HG02852 (cell line): ENCODE results near the gene PRR19.

Source experiments
- ATAC-seq: cut with Tn5 transposase; IDR thresholded peaks from one replicate; pipeline ENCODE4 v1.9.1; 2021; ENCODE audit warnings: mild to moderate bottlenecking, moderate library complexity; ENCODE audit not compliant: unreplicated experiment

The PRR19 gene

GRCh38 chr19:42343344-42344110 lies 41.6 kb downstream of the PRR19 start:
- no peak for ATAC-seq

- no peak for ATAC-seq
Observed at GRCh38 chr19:42344336-42344893, 42.5 kb downstream of the PRR19 start.

- no peak for ATAC-seq
Observed at GRCh38 chr19:42345191-42345812, 43.4 kb downstream of the PRR19 start.

DNA sequence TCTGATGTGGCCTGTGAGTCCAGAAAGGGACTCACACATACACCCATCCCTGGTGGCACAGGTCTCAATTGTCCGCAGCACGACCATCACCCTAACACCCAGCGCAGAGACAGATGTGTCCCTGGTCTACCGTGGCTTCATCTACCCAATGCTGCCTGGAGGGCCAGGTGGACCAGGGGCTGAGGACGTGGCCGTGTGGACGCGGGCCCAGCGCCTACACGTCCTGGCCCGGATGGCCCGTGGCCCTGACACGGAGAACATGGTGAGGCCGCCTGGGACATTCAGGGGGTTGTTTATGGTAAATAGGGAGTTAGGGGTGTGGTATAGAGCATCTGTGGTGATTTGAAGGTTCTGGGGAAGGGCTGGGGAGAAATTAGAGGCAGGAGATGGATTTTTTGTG lies 46.3 kb downstream of the PRR19 start:
- ATAC-seq: no peak

- ATAC-seq: no peak
Observed at GRCh38 chr19:42349378-42350107, 47.6 kb downstream of the PRR19 start.

DNA sequence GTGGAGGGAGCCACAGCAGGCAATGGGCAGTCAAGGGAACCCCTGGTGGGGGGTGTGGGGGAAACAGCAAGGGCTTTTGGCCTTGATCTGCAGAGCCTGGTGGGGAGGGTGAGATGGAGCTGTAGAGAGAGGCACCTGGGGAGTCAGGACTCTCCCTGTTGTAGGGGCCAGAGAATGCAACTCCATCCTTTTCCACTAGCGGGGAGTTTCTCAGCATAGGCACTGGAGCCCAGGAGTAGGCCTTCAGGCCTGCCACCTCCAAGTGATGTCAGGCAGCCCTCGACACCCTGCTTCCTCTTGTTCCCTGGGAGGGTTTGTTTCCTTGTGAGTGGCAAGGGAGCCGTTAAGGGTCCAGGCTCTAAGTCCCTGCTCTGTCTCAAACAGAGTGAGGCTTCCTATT lies 48.5 kb downstream of the PRR19 start:
- no peak for ATAC-seq

DNA sequence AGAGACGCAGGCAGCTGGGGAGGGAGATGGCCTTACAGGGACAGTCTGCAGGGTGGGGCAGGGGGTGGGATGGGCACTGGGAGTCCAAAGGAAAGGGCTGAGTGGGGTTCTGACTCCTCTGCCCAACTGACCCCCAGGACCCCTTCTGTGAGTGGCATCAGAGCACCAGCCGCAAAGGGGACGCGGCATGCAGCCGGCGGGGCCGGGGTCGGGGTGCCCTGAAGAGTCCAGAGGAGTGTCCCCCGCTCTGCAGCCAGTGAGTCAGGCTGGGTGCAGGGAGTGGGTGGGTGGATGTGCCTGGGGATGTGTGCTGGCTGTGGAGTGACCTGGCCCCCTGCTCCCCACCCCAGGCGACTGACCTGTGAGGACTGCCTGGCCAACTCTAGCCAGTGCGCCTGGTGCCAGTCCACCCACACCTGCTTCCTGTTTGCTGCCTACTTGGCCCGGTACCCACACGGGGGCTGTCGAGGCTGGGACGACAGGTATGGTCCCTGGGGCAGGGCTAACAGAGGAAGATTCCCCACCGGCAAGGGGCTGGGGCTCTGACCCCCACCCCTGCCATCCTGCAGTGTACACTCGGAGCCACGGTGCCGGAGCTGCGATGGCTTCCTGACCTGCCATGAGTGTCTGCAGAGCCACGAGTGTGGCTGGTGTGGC lies 49.3 kb downstream of the PRR19 start:
- ATAC-seq: no peak

- no peak for ATAC-seq
Observed at GRCh38 chr19:42352301-42353259, 50.6 kb downstream of the PRR19 start.

- ATAC-seq: no peak
Observed at GRCh38 chr19:42353341-42354015, 51.5 kb downstream of the PRR19 start.

DNA sequence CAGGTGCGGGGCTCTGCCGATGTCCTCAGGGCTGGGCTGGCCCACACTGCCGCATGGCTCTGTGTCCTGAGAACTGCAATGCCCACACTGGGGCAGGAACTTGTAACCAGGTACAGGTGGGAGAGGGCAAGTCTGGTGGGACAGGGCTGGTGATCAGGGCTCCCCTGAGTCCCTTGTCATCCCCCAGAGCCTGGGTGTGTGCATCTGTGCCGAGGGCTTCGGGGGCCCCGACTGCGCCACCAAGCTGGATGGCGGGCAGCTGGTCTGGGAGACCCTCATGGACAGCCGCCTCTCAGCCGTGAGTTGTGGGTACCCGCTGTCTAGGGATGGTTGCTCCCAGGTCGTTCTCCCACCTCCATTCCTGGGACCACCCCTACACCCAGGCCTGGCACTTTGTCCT lies 54.0 kb downstream of the PRR19 start:
- no peak for ATAC-seq

- no peak for ATAC-seq
Observed at GRCh38 chr19:42356686-42357085, 54.8 kb downstream of the PRR19 start.

- ATAC-seq: no peak
Observed at GRCh38 chr19:42357290-42357689, 55.4 kb downstream of the PRR19 start.
